Activated effector memory CD4-positive, alpha-beta T cell treated with anti-CD3 and anti-CD28 coated beads, Interleukin-2, amount 50 U/mL, for 16 hours (primary cell): ENCODE measurements around the gene CARD19.
A peak's percentile ranks its signal among the peaks of the same experiment; 100 is the strongest.

Experiments
- DNase-seq: peaks from one replicate; pipeline ENCODE4 v3.0.0-alpha.2; 2020

CARD19 gene

DNA sequence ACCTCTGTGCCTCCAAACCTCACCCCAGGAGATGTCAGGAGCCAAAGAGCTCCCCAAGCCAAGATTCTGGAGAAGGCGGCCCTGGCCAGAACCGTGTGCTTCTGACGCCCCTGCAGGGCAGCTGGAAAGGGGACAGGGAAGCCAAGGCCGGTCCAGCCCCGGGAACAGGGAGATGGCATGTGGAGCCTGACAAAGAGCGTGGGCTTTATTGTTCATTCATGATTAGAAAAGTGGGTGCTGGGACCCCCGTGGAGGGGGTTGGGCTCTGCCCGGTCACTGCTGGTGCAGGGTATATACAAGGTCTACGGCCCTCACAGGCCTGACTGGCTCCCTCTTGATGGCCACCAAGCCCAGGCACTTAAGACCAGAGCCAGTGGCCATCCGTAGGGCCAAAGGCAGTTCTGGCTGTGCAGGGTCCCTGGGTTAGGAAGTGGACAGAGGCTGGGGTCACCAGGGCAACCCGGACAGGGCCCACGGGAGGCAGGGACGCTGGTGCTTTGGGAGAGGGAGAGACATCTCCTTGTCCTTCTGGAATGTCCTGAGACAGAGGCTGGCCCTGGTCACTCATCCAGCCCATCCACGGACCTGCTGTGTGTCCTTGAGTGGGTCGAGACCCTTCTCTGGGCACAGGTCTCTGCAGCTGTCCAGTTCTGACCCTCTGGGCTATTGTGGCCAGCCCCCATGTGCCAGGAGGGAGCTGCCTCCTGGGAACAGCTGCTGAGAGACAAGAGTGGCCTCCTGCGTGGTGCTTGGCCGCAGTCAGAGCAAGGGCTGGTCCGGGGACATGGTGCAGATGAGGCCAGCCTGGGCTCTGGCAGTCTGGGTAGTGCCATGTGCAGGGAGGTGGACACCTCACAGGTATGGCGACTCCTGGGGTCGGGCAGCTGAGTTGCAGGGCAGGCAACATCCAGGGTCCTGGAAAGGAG, 25.6 kb downstream of the CARD19 start:
- peak; percentile 57 for DNase-seq

DNA sequence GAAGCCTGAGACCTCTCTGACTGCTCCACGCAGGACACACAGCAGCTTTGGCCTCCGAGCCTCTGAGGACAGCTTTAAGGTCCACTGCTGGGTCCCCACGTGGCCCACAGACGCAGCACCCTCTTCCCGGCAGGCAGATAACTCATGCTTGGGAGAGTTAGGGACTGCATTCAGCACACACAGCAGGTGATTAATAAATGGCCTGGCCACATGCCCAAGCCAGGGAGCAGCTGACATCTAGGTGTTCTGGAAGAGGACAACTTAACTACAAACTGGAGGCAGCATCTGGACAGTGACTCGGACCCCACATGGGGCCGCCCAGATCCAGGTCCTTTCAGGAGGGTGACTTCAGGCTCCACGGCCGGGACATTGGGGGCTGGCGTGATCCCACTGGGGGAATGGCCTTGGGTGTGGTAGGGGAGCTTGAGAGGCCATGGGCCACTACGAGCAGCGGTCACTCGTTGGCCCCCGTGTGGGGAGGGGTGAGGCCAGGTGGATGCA, 26.8 kb downstream of the CARD19 start:
- DNase-seq = peak; percentile 62

DNA sequence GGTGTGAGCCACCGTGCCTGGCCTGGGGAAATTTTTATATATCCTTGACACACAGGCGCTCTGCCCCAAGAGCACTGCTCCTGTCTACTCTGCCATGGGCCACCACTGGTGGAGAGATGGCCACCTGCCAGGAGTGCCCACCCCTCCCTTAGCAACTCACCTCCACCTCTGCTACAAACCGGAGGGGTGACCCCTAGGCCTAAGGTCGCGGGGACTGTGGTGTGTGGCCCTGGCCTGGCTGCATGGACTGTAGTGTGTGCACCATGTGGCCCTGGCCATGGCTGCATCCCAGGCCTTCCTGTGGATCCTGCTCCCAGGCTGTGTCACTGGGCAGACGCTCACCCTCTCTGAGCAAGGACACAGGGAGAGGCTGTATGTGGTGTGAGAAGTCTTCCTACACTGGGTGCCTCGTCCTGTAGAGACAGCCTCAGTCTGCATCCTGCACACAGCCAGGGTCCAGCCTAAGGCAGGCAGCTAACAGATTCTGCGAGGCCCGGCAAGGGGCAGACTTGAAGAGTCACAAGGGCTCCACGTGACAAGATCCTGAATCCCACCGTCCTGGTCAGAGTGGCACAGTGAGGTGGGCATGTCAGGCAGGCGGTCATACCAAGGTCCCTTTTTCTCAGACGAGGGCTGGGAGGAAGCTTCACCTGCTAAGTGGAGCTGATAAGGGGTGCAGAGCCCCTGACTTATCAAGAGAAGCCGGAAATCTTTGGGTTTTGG, 27.7 kb downstream of the CARD19 start:
- DNase-seq = peak; percentile 61

GRCh38 chr9:93124793-93125192, 28.8 kb downstream of the CARD19 start:
- peak; percentile 62 for DNase-seq

DNA sequence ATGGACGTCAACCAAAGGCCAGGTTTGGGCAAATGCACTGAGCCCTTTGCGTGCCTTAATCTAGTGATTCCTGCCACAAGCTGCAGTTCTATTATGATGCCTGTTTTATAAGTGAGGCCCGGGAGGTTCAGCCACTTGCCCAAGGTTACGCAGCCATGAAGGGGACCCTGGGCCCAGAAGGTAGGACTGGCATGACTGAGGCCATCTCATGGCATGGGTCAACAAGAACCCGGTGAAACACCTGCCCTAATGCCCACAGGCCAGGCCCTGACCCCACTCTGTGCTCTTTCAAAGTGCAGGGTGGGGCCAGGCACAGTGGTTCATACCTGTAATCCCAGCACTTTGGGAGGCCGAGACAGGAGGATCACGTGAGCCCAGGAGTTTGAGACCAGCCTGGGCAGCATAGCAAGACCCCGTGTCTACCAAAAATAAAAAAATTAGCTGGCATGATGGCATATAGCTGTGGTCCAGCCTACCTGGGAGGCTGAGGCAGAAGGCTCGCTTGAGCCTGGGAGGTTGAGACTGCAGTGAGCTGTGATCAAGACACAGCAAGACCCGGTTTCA, 29.4 kb downstream of the CARD19 start:
- peak; percentile 54 for DNase-seq

GRCh38 chr9:93126151-93126781, 30.2 kb downstream of the CARD19 start:
- DNase-seq = peak; percentile 57

GRCh38 chr9:93126825-93127368, 30.9 kb downstream of the CARD19 start:
- DNase-seq = peak; percentile 61

DNA sequence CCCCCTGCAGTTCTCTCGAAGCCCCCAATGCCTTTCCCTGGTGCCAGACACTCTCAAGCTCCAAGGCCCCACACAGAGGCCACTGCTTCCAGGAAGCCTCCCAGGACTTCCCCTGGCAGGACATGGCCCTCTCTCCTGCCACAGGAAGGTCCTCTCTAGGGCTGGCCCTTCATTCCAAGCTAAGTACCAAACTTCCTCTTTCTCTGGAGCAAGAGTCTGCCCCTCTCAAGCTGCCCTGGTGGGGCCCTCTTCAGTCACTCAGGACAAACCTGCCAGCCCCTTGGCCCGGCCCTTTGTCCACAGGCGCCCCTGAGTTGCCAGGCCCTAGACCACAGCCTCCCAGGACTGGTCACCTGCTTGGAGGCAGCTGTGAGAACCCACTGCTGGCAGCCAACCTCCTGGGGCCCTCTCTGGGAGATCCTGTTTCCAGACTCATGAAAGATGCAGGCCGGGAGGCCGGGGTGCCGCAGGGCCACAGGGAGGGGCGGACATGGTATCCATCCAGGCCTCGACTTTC, 31.4 kb downstream of the CARD19 start:
- peak; percentile 63 for DNase-seq

DNA sequence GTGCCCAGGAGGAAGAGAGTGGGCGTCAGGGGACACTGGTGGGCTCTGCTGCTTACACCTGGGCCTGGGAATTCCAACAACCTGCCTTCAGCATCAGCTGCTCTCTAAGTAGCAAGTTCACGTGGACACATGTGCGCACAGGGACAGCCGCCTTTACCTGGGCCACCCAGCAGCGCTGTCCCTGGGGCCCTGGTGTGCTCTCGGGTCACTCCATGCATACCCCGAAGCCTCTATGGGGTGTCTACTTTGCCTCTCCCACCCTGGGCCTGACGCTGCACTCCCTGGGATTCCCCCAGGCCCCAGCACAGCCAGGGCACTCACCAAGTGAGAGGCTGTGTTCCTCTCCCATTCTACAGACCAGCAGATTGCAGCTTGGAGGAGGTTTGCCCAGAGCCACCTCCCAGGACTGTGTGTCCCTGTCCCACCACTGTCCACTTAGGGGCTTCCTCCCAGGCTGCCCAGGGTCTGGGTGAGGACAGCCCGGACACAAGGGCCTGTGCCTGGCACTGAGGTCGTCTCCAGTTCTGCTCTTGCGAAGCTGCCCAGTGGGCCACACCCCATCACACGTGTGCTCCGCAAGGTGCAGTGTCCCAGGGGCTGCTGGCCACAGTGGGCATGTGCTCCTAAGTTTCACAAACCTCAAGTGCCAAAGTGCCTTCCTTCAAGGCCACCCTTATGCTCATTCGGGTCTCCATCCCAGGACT, 32.1 kb downstream of the CARD19 start:
- DNase-seq = no peak

- no peak for DNase-seq
These were observed 32.8 kb downstream of the CARD19 start for GRCh38 chr9:93128715-93129224.

DNA sequence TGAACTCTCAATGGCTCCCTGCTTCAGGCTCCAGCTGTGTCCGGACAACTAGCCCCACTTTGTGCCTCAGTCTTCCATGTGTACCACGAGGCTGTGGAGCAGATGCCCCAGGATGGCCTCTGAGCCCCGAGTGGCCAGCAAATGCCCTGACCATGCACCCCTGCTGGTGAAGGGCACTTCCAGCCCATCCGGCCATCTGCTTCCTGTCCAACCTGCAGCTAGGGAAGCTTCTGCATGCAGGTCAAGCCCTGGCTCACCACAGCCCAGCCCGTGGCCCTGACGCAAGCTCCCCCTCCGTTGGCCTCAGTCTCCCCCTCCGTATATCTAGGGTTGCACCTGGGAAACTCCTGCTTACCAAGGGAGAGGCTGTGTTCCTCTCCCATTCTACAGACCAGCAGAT, 33.3 kb downstream of the CARD19 start:
- DNase-seq = peak; percentile 61

- no peak for DNase-seq
These were observed 33.9 kb downstream of the CARD19 start for GRCh38 chr9:93129691-93130500.

DNA sequence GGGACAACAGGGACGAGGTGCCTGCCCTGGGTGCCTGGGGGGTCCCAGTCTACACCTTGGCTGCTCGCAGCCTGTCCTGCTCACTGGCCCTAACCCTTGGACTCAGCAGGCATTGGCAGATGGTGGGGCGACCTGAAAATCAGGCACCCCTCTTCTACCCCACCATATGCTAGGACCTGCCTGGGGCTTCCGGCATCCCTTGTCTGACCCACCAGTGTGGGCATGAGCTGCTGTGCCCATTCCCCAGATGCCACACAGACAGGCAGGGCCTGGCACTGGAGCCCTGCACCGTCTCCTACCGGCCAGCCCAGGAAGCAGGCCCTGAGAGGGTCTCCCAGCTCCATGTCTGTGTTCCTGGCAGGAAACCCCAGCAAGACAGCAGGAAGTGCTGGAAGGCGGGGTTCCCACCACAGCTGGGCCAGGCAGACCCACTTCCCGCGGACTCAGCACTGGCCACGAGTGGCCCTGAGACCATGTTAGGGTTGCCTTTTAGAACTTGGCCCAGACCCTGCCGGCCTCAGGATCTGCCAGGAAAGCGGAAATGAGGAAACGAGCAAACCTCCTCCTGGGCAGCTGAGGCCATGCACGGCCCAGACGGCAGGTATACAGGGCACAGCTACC, 35.0 kb downstream of the CARD19 start:
- DNase-seq = peak; percentile 61

GRCh38 chr9:93131599-93132286, 35.7 kb downstream of the CARD19 start:
- DNase-seq = no peak

DNA sequence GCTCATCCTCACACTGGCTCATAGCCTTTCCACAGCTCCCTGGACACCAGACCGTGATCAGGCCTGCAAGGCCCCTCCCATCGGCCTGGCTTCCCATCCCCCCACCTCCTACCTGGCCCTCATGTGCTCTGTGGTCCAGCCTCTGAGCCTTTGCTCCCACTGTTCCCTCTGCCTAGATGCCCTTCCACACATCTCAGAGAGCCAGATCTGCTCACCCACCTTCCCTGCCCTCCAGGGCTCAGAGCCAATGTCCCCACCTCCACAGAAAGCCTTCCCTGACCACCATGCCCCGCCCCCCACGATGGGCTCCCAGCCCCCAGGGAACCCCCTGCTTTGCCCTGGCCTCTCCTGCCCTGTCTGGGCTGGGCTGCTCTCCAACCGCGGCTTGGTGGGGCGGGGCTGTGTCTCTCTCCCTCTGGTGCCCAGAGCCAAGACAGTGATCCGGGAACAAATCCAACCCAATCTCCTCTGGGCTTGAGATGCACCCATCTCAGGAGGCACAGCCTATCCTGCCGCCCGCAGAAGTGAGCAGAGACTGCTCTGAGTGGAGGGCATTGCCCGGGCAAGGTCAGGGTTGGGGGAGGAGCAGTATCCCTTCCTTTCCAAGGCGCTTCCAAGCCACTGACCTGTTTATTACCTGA, 36.4 kb downstream of the CARD19 start:
- peak; percentile 63 for DNase-seq

DNA sequence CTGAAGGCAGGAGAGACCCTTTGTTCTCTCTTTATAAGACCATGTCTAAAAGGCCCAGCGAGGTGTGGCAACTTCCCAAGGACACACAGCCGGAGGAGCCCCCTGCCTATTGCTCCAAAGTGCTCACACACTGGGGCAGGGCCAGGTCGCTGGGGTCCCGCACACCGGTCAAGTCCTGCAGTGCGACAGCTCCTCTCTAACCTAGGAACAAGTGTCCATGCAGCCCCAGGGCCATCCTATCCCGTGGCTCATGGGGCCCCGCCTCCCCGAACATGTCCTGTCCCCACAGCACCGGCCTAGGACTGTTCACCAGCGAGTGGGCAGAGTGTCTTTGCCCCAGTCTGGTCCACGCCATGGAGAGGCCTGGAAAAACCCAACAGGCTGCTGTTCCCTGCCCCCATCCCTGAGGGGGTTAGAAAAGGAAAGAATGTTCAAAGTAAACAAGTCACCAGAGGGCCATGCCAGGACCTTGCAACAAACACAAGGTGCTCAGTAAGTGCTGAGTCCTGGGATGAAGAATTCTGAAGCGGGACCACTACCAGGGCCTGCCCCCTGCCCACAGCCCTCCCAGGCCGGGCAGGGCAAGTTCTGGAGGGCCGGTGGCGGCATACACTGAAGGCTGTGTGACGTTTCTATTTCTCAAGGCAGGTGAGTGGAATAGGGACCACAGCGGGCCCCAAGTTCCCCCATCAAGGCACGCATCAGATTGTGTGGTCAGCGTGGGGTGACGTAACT, 37.1 kb downstream of the CARD19 start:
- peak; percentile 69 for DNase-seq

- peak; percentile 84 for DNase-seq
These were observed 37.6 kb downstream of the CARD19 start for GRCh38 chr9:93133681-93134014.

DNA sequence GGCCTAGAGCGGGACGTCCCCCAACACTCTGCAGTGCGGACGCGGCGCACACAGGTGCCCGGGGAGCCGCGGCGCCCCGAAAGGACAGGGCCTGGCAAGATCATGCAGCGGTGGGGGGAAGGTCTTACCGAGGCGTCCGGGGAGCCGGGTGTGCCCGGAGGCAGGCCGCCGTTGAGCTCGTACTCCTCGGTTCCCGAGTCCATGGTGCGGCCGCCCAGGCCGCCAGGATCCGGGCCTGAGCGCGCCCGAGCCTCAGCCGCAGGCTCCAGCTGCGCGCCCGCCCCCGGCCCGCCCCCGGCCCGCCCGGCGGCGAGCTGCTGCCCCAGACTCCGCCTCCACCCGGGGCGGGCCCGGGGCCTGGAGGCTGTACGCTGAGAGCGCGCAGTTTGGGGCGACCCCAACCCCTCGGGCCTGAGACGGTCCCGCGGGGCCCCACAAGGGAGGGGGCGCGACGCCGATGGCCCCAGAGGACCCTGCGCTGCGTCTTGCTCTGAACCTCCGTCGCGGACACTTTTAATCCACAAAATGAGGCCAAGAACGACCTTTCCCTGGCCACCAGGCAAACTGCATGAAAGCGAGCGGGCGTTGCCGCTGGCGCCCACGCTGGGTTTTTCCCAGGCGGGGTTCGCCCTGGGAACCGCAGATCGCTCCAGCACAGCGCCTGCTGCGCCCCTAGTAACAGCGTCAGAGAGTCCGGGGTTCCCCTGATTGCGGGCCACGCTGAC, 38.2 kb downstream of the CARD19 start, which contains the start of gene NINJ1:
TSS of gene NINJ1 (minus strand) at position 237 of the 725 bp plus-strand sequence. CDS start at position 203, 34 bp downstream.
- peak; percentile 96 for DNase-seq
